ENCODE data around the gene PAFAH2.
"Not testable (repeated sequence)": the region's sequence is repeated elsewhere in the genome, so short reads cannot be mapped to it uniquely, and the experiment has no call there.

PAFAH2 gene

GRCh38 chr1:26010825-26011224 lies 13.0 kb upstream of the PAFAH2 start:
- no peak for DNase-seq (ENCODE audit: low spot score)

DNA sequence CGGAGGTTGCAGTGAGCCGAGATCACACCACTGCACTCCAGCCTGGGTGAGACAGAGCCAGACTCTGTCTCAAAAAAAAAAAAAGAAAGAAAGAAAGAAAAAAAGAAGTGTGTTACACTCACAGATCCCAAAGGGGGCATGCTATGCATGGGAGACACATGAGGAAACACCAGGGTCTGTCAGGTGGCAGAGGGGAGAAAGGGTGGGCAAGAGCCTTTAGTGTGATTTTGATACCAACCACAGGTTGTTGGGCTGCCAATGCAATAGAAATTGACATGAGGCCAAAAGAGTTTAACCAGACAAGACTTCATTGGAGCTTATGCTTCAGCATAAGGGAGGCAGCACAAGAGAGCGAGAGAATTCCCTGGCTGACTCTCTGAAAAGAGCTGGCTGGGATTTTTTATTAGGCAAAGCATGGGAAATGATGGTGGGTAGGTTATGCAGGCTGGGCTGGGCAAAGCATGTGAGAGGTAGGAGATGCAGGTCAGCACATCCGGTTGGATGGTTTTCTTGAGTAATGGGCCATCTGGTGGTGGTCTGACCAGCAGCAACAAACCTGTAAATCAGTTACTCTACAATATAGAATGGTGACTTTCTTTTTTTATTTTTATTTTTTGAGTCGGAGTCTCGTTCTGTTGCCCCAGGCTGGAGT lies 12.1 kb upstream of the PAFAH2 start:
- DNase-seq (ENCODE audit: low spot score), result no peak

DNA sequence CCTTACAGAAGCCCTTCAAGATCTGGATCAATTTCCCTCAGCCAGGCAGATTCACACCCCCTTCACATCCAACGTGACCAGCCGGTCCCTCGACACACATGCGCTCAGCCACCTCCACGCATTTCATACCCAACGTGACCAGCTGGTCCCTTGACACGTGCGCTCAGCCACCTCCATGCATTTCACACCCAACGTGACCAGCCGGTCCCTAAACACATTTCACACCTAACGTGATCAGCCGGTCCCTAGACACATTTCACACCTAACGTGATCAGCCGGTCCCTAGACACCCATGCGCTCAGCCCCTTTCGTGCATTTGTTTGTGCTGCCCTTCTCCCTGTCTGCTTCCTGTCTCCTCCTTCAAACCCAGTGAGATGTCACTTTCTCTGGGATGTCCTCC lies 8.8 kb upstream of the PAFAH2 start:
- DNase-seq (ENCODE audit: low spot score), result no peak

GRCh38 chr1:26005434-26006105 lies 7.7 kb upstream of the PAFAH2 start:
- DNase-seq (ENCODE audit: low spot score), result no peak

DNA sequence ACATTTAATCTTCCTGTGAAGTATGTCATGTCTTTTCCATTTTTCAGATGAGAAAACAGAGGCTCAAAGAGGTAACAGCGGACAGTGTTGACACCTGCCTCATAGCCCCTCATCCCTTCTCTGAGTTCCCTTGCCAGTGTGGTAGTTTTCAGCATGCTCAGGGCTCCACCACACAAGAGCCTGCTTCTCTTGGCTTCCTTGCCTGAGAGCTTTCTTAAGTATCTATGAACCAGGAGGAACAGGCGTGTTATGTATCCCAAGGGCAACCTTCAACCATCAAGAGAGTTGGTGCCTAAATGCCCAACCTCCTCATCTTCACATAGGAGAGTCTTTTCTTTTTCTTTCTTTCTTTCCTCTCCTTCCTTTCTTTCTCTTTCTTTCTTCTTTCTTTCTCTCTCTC lies 5.9 kb upstream of the PAFAH2 start:
- no peak for DNase-seq (ENCODE audit: low spot score)

DNA sequence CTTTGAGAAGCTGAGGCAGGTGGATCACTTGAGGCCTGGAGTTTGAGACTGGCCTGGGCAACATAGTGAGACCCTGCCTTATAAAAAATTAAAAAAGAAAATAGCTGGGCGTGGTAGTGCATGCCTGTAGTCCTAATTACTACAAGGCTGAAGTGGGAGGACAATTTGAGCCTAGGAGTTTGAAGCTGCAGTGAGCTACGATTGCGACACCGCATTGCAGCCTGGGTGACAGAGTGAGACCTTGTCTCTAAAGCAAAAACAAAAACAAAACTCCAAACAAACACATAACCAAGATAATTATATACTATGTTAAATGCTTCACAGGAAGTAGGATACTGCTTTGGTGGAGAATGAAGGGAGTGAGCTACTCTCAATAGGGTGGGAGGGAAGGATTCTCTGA lies 5.4 kb upstream of the PAFAH2 start:
- no peak for DNase-seq (ENCODE audit: low spot score)

GRCh38 chr1:25999041-25999800 lies 1.4 kb upstream of the PAFAH2 start:
- no peak for DNase-seq (ENCODE audit: low spot score)

- DNase-seq (ENCODE audit: low spot score), result peak; percentile 33
Measured at GRCh38 chr1:25996966-25997827, 666 bp downstream of the PAFAH2 start.

DNA sequence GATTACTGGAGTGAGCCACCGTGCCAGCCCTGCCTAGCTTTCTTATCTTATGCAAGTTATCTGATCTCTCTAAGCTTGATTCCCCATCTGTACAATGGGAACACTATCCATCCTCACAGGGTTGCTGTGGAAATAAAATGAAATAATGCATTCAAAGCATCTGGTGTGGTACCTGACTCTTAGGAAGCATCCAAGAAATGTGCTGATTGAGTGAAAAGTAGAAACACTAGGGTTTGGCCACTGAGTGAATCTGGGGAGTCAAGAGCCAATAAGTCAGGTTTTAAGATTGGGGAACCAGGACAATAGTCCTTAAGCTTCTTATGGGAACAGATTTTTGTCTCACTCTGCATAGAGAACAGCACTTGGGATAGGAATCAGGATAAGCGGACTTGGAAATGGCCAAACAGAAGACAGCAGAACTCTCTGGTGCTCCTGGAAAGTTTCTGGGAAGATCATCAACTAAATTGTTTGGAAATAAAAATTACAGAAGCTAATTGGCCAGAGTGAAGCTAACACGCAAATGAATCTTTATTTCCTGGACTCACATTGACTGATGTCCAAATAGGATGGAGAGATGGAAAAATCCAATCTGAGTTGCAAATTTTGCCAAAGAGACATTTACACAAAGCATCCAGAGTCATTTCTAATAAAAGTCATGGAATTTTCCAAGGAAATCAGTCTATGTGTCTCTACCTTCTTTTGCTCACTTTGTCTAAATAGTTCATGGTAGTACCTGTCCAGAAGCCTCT lies 3.3 kb downstream of the PAFAH2 start:
- no peak for DNase-seq (ENCODE audit: low spot score)

DNA sequence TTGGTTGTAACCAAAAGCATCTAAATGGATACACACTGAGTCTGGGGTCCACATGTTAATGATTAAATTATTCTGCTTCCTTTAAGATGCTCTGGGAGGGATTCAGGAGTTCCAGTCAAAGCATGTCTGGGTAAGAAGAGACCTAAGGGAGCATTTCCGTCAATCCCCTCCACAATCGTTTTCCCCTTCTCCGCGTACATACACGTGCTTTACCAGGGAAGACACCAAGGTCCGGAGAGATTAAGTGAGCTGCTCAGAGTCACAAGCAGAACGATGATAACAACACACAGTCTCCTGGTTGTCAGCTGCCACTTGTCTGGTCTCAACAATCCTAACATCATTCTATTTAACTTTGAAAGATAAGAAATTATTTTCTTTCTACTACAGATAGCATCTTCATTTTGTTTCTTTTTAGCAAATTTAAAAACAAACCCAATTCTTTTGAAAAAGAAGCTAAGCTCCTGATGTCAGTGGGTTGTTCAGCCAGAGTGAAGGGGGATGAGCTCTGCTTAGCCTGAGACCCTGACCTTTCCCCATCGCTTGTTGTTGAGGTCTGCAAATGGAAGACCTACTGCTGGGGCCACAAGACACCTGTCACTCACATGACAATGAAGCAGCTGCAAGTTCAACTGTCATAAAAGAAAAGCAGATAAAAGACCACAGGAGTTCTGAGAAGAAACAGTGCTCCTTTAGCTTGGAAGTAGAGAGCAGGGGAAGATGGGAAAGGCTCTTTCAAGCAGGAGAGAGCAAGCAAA lies 4.5 kb downstream of the PAFAH2 start:
- DNase-seq (ENCODE audit: low spot score), result no peak

DNA sequence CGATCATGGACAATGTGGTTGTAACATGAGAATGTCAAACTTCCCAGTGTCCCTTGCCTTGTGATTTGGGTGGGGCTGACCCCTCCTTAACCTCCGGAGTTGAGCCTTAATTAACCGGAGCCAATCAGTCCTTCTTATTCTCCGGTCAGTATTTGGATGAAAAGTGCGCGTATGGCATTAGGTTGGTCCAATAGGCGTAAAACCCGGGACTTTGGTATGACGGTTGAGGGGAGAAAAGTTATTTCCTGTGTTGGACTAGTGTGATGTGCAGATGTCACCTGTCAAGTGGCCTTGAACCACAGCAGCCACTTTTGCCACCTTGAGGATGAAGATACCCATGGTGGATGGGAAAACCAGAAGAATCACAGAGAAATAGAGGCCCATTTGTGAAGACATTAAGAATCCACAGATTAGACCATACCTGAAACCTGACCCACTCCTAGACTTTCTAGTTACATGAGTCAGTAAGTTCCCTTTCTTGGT lies 5.1 kb downstream of the PAFAH2 start:
- DNase-seq (ENCODE audit: low spot score), result no peak

DNA sequence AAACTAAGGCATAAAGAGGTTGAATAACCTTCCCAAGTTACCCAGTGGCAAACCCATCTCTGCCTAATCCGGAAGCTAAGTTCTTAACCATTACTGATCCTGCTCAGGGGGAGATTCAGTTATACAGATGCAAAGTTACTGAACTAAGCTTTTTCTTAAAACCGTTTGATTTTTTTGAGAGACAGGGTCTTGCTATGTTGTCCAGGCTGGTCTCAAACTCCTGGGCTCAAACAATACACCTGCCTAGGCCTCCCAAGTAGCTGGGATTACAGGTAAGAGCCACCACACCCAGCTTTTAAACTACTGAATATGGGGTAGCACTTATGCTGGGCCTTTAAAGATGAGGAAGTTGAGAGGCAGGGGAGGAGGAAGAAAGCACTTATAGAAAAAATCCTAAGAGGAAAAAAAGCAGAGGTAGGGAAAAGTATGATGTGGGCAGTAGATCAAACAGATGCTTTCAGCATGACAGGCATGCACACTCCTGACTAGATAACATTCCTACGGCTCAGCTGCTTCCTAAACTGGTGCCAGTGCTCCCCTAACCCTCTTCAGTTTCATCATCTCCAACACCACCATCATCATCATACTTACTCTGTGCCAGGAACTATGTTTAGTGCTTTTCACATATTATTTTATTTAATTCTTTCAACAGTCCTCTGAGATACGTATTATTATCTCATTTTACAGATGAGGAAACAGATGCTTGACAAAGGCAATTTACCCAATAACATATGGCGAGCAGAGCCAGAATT lies 5.8 kb downstream of the PAFAH2 start:
- no peak for DNase-seq (ENCODE audit: low spot score)

GRCh38 chr1:25990702-25991395 lies 7.0 kb downstream of the PAFAH2 start:
- no peak for DNase-seq (ENCODE audit: low spot score)

GRCh38 chr1:25990251-25990650 lies 7.6 kb downstream of the PAFAH2 start:
- DNase-seq (ENCODE audit: low spot score), result no peak

GRCh38 chr1:25989440-25990234 lies 8.2 kb downstream of the PAFAH2 start:
- DNase-seq (ENCODE audit: low spot score), result no peak

DNA sequence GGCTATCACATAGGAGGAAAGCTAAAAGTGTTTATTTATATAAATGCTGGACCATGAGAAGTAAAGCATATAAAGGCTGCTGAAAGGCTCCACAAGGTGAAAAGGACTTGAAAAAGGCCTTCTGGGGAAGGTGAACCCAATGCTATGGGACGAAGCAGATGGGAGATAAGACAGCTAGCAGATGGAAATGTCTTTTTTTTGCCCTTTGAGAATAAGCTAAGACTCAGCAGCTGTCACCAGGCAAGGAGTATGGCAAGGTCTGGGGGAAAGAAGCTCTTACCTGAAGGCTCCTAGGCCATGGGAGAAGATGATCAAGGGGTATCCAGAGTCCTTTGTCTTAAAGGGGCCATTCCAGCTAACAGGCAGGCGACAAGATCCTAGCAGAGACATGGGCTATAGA lies 9.9 kb downstream of the PAFAH2 start:
- DNase-seq (ENCODE audit: low spot score), result no peak

DNA sequence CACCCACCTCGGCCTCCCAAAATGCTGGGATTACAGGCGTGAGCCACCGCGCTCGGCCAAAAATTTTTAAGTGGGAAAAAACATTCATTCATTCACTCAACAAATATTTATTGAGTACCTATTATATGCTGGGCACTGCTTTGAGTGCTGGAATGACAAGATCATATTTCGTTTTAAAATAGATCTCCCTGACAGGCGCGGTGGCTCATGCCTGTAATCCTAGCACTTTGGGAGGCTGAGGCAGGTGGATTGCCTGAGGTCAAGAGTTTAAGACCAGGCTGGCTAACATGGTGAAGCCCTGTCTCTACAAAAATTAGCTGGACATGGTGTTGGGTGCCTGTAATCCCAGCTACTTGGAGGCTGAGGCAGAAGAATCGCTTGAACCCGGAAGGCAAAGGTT lies 11.1 kb downstream of the PAFAH2 start:
- DNase-seq (ENCODE audit: low spot score), result not testable (repeated sequence)

GRCh38 chr1:25985670-25986069 lies 12.2 kb downstream of the PAFAH2 start:
- no peak for DNase-seq (ENCODE audit: low spot score)

Data from globus pallidus (tissue), 1 donor.